Kidney capillary endothelial cell (primary cell): Measurements from ENCODE around the gene HPX.

Experiments
- DNase-seq: peaks from one replicate; pipeline ENCODE4 v3.0.0-alpha.2; 2018; ENCODE audit warnings: low spot score

Gene HPX

GRCh38 chr11:6391537-6392134 is 49.2 kb downstream of the HPX start:
- DNase-seq = no peak

GRCh38 chr11:6390718-6391469 is 49.9 kb downstream of the HPX start:
- DNase-seq = no peak

GRCh38 chr11:6389905-6390717 is 50.7 kb downstream of the HPX start, which contains the start of gene SMPD1:
Gene SMPD1, plus strand, starts transcription at chr11:6390474. Its CDS starts 125 bp downstream, at chr11:6390599.
- DNase-seq = peak; percentile 92

- no peak for DNase-seq
These were observed 52.0 kb downstream of the HPX start for GRCh38 chr11:6388748-6389147.

GRCh38 chr11:6387811-6388599 is 52.8 kb downstream of the HPX start:
- DNase-seq = no peak

- DNase-seq = no peak
These were observed 55.6 kb downstream of the HPX start for GRCh38 chr11:6385046-6385777.
